H9 (cell line): Measurements from ENCODE around the gene TRIO. TPM values are rescaled to one million over a fixed set of nuclear protein-coding genes. Genes with fewer than 3 reads are reported as not detected.

Source experiments
- DNase-seq: peaks from one replicate; pipeline ENCODE4 v3.0.0-alpha.2; 2017
- H2AFZ ChIP-seq: one replicate; pipeline ENCODE4 v1.6.1; 2013; ENCODE audit warnings: mild to moderate bottlenecking, low read length, control low read depth, moderate library complexity
- H2AK5ac ChIP-seq: 2 replicates; pipeline ENCODE4 v1.6.1; 2013; ENCODE audit warnings: low read length, control low read depth, mixed read lengths; ENCODE audit not compliant: insufficient read length
- H2BK120ac ChIP-seq: one replicate; pipeline ENCODE4 v1.6.1; 2013; ENCODE audit warnings: low read depth, mild to moderate bottlenecking, low read length, control low read depth, inconsistent platforms; ENCODE audit not compliant: poor library complexity, severe bottlenecking
- H2BK12ac ChIP-seq: 2 replicates; pipeline ENCODE4 v1.6.1; 2013; ENCODE audit warnings: low read length, control low read depth, mixed read lengths, low read depth; ENCODE audit not compliant: insufficient read length
- H2BK15ac ChIP-seq: 2 replicates; pipeline ENCODE4 v1.6.1; 2013; ENCODE audit warnings: low read depth, low read length, control low read depth
- H2BK20ac ChIP-seq: one replicate; pipeline ENCODE4 v1.6.1; 2013; ENCODE audit warnings: low read depth, mild to moderate bottlenecking, low read length, control low read depth, inconsistent platforms; ENCODE audit not compliant: poor library complexity, severe bottlenecking
- H2BK5ac ChIP-seq: 2 replicates; pipeline ENCODE4 v1.6.1; 2013; ENCODE audit warnings: low read length, control low read depth, mixed read lengths; ENCODE audit not compliant: insufficient read length
- H3K14ac ChIP-seq: 2 replicates; pipeline ENCODE4 v1.6.1; 2013; ENCODE audit warnings: low read length, control low read depth; ENCODE audit not compliant: insufficient read depth
- H3K18ac ChIP-seq: 2 replicates; pipeline ENCODE4 v1.6.1; 2013; ENCODE audit warnings: low read depth, mild to moderate bottlenecking, mixed read lengths, low read length, control low read depth; ENCODE audit not compliant: insufficient read length
- H3K23ac ChIP-seq: 2 replicates; pipeline ENCODE4 v1.6.1; 2013; ENCODE audit warnings: low read length, control low read depth, mixed read lengths, low read depth; ENCODE audit not compliant: insufficient read length
- H3K23me2 ChIP-seq: 2 replicates; pipeline ENCODE4 v1.6.1; 2013; ENCODE audit warnings: low read depth, mild to moderate bottlenecking, mixed read lengths, low read length, control low read depth; ENCODE audit not compliant: insufficient read length, poor library complexity, severe bottlenecking
- H3K27ac ChIP-seq: 2 replicates; pipeline ENCODE4 v1.5.1; 2013; ENCODE audit warnings: low read length, control low read depth, mixed read lengths, low read depth; ENCODE audit not compliant: insufficient read length
- H3K27me3 ChIP-seq: 2 replicates; pipeline ENCODE4 v1.6.1; 2013; ENCODE audit warnings: low read length, control low read depth, inconsistent platforms; ENCODE audit not compliant: insufficient read depth
- H3K4ac ChIP-seq: 2 replicates; pipeline ENCODE4 v1.6.1; 2013; ENCODE audit warnings: low read depth, mild to moderate bottlenecking, control low read depth, inconsistent platforms, low read length, moderate library complexity
- H3K4me1 ChIP-seq: 2 replicates; pipeline ENCODE4 v1.6.1; 2013; ENCODE audit warnings: low read length, control low read depth, inconsistent platforms; ENCODE audit not compliant: insufficient read depth
- H3K4me2 ChIP-seq: 2 replicates; pipeline ENCODE4 v1.6.1; 2013; ENCODE audit warnings: low read length, control low read depth, mixed read lengths; ENCODE audit not compliant: insufficient read length, insufficient read depth
- H3K56ac ChIP-seq: 2 replicates; pipeline ENCODE4 v1.6.1; 2013; ENCODE audit warnings: low read depth, mild to moderate bottlenecking, mixed read lengths, low read length, control low read depth; ENCODE audit not compliant: insufficient read length
- H3K79me1 ChIP-seq: 2 replicates; pipeline ENCODE4 v1.6.1; 2013; ENCODE audit warnings: low read depth, mild to moderate bottlenecking, moderate library complexity, low read length, control low read depth, inconsistent platforms; ENCODE audit not compliant: insufficient read depth, poor library complexity, severe bottlenecking
- H3K79me2 ChIP-seq: 2 replicates; pipeline ENCODE4 v1.6.1; 2013; ENCODE audit warnings: low read length, control low read depth, inconsistent platforms; ENCODE audit not compliant: insufficient read depth
- H3K9ac ChIP-seq: 2 replicates; pipeline ENCODE4 v1.6.1; 2013; ENCODE audit warnings: low read length, control low read depth, mixed read lengths; ENCODE audit not compliant: insufficient read length; ENCODE audit errors: extremely low read depth
- H3K9me3 ChIP-seq: one replicate; pipeline ENCODE4 v1.6.1; 2013; ENCODE audit warnings: low read depth, low read length, inconsistent platforms; ENCODE audit not compliant: control insufficient read depth
- H3T11ph ChIP-seq: one replicate; pipeline ENCODE4 v1.6.1; 2013; ENCODE audit warnings: mild to moderate bottlenecking, low read length, control low read depth, inconsistent platforms
- H4K20me1 ChIP-seq: one replicate; pipeline ENCODE4 v1.6.1; 2013; ENCODE audit not compliant: control insufficient read depth, insufficient read length, insufficient read depth
- H4K5ac ChIP-seq: 2 replicates; pipeline ENCODE4 v1.6.1; 2013; ENCODE audit warnings: low read depth, mild to moderate bottlenecking, mixed read lengths, low read length, control low read depth; ENCODE audit not compliant: insufficient read length
- H4K8ac ChIP-seq: replicated peaks from 2 replicates; pipeline ENCODE4 v1.6.1; 2013; ENCODE audit warnings: low read length, control low read depth, mixed read lengths, low read depth; ENCODE audit not compliant: insufficient read length
- H4K91ac ChIP-seq: 2 replicates; pipeline ENCODE4 v1.6.1; 2013; ENCODE audit warnings: low read depth, mild to moderate bottlenecking, moderate library complexity, mixed read lengths, low read length, control low read depth; ENCODE audit not compliant: insufficient read length
- H3K27ac Mint-ChIP-seq, 3 experiments: 2 replicates in 2 of 3; 3 replicates in 1 of 3; pipeline ENCODE4 v1.8.0; 2020 to 2021; ENCODE audit warnings: mixed read lengths in 3 of 3, mild to moderate bottlenecking in 1 of 3, moderate library complexity in 1 of 3
- H3K27me3 Mint-ChIP-seq: 2 replicates; pipeline ENCODE4 v1.8.0; 2021; ENCODE audit warnings: low read depth, mild to moderate bottlenecking, moderate library complexity, mixed read lengths
- H3K36me3 Mint-ChIP-seq, 3 experiments: 2 replicates in 2 of 3; 3 replicates in 1 of 3; pipeline ENCODE4 v1.8.0; 2020 to 2021; ENCODE audit warnings: low read depth in 3 of 3, mixed read lengths in 3 of 3; ENCODE audit not compliant: insufficient read depth in 1 of 3
- H3K4me1 Mint-ChIP-seq, 2 experiments: 2 replicates each; pipeline ENCODE4 v1.8.0; 2020; ENCODE audit warnings: mixed read lengths in 2 of 2
- H3K4me3 Mint-ChIP-seq, 2 experiments: 2 replicates in 1 of 2; 3 replicates in 1 of 2; pipeline ENCODE4 v1.8.0; 2020 to 2021; ENCODE audit warnings: mild to moderate bottlenecking in 2 of 2, mixed read lengths in 2 of 2, moderate library complexity in 1 of 2
- H3K9me3 Mint-ChIP-seq, 2 experiments: 2 replicates in 1 of 2; 3 replicates in 1 of 2; pipeline ENCODE4 v1.8.0; 2020; ENCODE audit warnings: mild to moderate bottlenecking in 2 of 2, mixed read lengths in 2 of 2, moderate library complexity in 1 of 2
- WGBS: extraction: QIAGEN DNeasy Blood & Tissue Kit; methylation state at CpG from one replicate; pipeline ENCODE4 v1.1.7; 2013; ENCODE audit warnings: missing lambda C conversion rate, low lambda C conversion rate, mixed read lengths; ENCODE audit not compliant: insufficient read length; ENCODE audit errors: extremely low coverage; 5-methylcytosine and 5-hydroxymethylcytosine counted together
- total RNA-seq: library from RNA; stranded (reverse); gene quantifications from 2 replicates; pipeline ENCODE4 v1.2.1, GENCODE V29; 2021
- TF ChIP-seq, protein P1 (sequence below): fragments of 200-600 bp; sonication (generic); conservative IDR thresholded peaks from 3 replicates; pipeline ENCODE4 v1.8.0; 2021; ENCODE audit warnings: antibody characterized with exemption, mild to moderate bottlenecking

Gene TRIO
- total RNA-seq, 1 experiment from 2014 or later = 87.8 TPM

DNA sequence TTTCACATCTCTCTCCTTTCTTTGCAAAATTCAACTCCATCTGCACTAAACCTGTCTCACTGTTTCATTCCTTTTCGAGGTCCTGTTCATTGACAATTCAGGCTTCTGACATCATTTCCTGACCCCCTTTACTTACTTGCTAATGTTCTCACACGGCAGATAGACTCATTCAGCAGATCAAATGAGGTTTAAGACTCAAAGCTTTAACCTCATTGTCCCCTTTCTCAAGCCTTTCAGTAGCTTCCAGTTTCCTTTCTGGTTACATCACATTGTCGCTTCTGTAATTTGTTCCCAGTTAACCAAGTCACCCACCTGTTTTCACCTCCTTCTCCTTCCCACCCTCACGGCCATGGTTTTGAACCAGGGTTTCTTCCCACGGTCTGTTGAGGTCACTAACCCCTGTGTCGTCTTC, 295.1 kb downstream of the TRIO start:
- Histone ChIP-seq H4K8ac (no peak overlapping the region), H3K79me2 (no peaks in the 10 kb centered on the region)
- no CpG with 5 or more reads among the region's 6 CpGs for WGBS

More for the DNA sequence above, 295.1 kb downstream of the TRIO start:
- Histone ChIP-seq H2BK12ac (no peak overlapping the region), H2AFZ (no peak overlapping the region), H2BK120ac (no peak overlapping the region), H3K14ac (no peak overlapping the region), H3K79me1 (no peaks in the 10 kb centered on the region), H2AK5ac (no peak overlapping the region), H3K4ac (no peak overlapping the region), H3K4me2 (no peak overlapping the region), H4K20me1 (no peaks in the 10 kb centered on the region), H4K5ac (no peak overlapping the region), H2BK5ac (no peak overlapping the region), H3T11ph (no peak overlapping the region), H2BK15ac (no peak overlapping the region), H3K23ac (no peak overlapping the region), H3K23me2 (no peaks in the 10 kb centered on the region), H3K27ac (no peak overlapping the region), H3K9me3 (no peaks in the 10 kb centered on the region), H3K56ac (no peak overlapping the region), H3K27me3 (no peaks in the 10 kb centered on the region), H4K91ac (no peak overlapping the region), H3K4me1 (no peaks in the 10 kb centered on the region; the same call in 1 of the 2 replicates), H3K18ac (no peak overlapping the region), H2BK20ac (no peak overlapping the region), H3K9ac (no peak overlapping the region)
- Mint-ChIP-seq H3K4me1 (peaks cover 9 to 10% of the 10 kb centered on the region in 2 experiments), H3K27me3 (no peaks in the 10 kb centered on the region), H3K4me3 (no peak overlapping the region), H3K9me3 (peaks cover 6% of the 10 kb centered on the region in 2 experiments; a peak in 4 of 5 replicates), H3K36me3 (peaks cover 17 to 30% (median 19%) of the 10 kb centered on the region in 3 experiments), H3K27ac (no peak overlapping the region; a peak in 1 of 7 replicates)
- no peak for DNase-seq
- TF ChIP-seq, protein P1, sequence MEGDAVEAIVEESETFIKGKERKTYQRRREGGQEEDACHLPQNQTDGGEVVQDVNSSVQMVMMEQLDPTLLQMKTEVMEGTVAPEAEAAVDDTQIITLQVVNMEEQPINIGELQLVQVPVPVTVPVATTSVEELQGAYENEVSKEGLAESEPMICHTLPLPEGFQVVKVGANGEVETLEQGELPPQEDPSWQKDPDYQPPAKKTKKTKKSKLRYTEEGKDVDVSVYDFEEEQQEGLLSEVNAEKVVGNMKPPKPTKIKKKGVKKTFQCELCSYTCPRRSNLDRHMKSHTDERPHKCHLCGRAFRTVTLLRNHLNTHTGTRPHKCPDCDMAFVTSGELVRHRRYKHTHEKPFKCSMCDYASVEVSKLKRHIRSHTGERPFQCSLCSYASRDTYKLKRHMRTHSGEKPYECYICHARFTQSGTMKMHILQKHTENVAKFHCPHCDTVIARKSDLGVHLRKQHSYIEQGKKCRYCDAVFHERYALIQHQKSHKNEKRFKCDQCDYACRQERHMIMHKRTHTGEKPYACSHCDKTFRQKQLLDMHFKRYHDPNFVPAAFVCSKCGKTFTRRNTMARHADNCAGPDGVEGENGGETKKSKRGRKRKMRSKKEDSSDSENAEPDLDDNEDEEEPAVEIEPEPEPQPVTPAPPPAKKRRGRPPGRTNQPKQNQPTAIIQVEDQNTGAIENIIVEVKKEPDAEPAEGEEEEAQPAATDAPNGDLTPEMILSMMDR = no peak
